Tibial artery (tissue), 4 donors: ENCODE results near the gene ABCB8.

Experiments used
- DNase-seq, 2 donors: peaks; one replicate each; pipeline ENCODE4 v3.0.0-alpha.2; 2019
- H3K27ac ChIP-seq, 2 donors: fragments of 200-600 bp; sonication (generic) in 1 of 2; 1 replicate in 1 of 2; 2 replicates in 1 of 2; pipeline ENCODE4 v1.5.1; 2018 to 2019; ENCODE audit warnings: mild to moderate bottlenecking in 1 of 2
- H3K27me3 ChIP-seq, 2 donors: fragments of 200-600 bp; sonication (generic) in 1 of 2; one replicate each; pipeline versions ENCODE4 v1.5.1 to v1.6.0; 2016 to 2019
- H3K36me3 ChIP-seq, 3 donors: fragments of 200-600 bp; sonication (generic) in 2 of 3; one replicate each; pipeline ENCODE4 v1.5.1; 2016 to 2019; ENCODE audit warnings: mild to moderate bottlenecking in 2 of 3
- H3K4me1 ChIP-seq, 4 donors: fragments of 200-600 bp; sonication (generic) in 2 of 4; 1 replicate in 3 of 4; 2 replicates in 1 of 4; pipeline ENCODE4 v1.5.1; 2016 to 2019
- H3K4me3 ChIP-seq, 2 donors: fragments of 200-600 bp; sonication (generic) in 1 of 2; 1 replicate in 1 of 2; 2 replicates in 1 of 2; pipeline ENCODE4 v1.5.1; 2018 to 2019; ENCODE audit warnings: mild to moderate bottlenecking in 2 of 2
- H3K9me3 ChIP-seq, 3 donors: fragments of 200-600 bp; sonication (generic) in 1 of 3; one replicate each; pipeline ENCODE4 v1.5.1; 2016 to 2019
- CTCF ChIP-seq, 2 experiments: fragments of 200-600 bp in 1 of 2; fragments of 450-650 bp in 1 of 2; IDR thresholded peaks; one replicate each; pipeline ENCODE4 v1.5.1; 2017 to 2019; ENCODE audit warnings: antibody characterized with exemption in 2 of 2, mild to moderate bottlenecking in 1 of 2, moderate library complexity in 1 of 2
- intact Hi-C: fragments of 100-400 bp; cut with DNase I; formaldehyde crosslinking; loops from one replicate; pipeline ENCODE4 v1.15.0; 2023; ENCODE audit warnings: low total_unique reads

ABCB8 gene

DNA sequence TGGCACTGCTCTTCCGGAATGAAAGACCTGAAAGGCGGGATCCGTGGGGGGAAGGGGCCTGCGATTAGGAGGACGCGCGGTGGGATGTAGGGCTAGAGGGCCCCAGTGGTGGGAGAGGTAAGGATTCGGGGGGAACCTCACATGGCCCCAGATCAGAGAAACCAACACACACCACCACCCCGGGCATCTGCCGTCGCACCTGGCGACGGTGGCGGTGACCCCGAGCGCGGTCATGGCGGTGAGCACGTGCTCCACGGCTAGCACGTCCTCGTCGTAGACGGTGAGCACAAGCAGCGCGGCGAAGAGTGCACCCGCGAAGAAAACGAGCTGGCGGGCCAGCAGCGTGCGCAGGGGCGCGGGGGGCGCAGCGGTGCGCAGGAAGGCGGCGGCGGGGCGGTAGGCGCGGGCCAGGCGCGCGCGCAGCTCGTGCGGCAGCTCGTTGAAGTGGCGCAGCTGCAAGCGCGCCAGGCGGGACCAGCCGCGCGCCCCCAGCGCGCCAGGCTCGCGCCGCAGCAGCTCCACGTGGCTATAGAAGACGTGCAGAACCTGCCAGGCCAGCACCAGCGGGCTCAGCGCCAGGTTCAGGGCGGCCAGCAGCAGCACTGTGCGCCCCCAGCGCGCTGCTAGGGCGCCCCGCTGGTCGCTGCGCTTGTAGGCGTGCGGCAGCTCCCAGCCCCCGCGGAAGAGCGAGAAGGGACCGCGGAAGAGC lies 9.7 kb upstream of the ABCB8 start:
- no peak for TF ChIP-seq CTCF (IDR thresholded peaks at IDR 0.05)
- Histone ChIP-seq H3K9me3 (no peaks in the 10 kb centered on the region), H3K27me3 (peaks cover 0 to 85% of the 10 kb centered on the region in 2 donors), H3K4me3 (peak overlapping the region in 1 of 2 donors; percentile 35), H3K4me1 (peaks cover 0 to 28% (median 21%) of the 10 kb centered on the region in 4 donors), H3K36me3 (no peaks in the 10 kb centered on the region), H3K27ac (no peak overlapping the region)
- no peak for DNase-seq
- intact Hi-C loops = loop anchor here (10.0 kb wide), 1 partner anchor 96 kb away; no protein-coding TSS in a partner anchor

DNA sequence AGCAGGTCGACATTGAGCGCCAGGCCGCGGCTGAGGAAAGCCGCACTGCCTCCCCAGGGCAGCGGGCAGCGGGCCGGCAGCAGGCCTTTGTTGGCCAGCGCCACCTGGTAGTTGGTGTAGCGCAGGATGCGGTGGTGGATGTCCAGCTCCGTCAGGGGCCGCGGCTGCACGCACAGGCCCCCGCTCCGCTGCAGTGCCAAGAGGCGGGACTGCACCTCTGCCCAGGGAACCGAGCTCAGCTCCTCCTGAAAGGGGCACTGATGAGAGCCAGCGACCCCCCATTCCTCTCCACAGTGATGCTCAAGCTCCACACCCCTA lies 9.2 kb upstream of the ABCB8 start:
- no peak for DNase-seq
- Histone ChIP-seq H3K4me1 (peaks cover 0 to 22% (median 15%) of the 10 kb centered on the region in 4 donors), H3K9me3 (no peaks in the 10 kb centered on the region), H3K27me3 (peaks cover 0 to 85% of the 10 kb centered on the region in 2 donors), H3K36me3 (no peaks in the 10 kb centered on the region), H3K27ac (no peak overlapping the region), H3K4me3 (peak overlapping the region in 1 of 2 donors; percentile 35)
- intact Hi-C loops = loop anchor here (10.0 kb wide), 1 partner anchor 96 kb away; no protein-coding TSS in a partner anchor
- no peak for TF ChIP-seq CTCF (IDR thresholded peaks at IDR 0.05)

DNA sequence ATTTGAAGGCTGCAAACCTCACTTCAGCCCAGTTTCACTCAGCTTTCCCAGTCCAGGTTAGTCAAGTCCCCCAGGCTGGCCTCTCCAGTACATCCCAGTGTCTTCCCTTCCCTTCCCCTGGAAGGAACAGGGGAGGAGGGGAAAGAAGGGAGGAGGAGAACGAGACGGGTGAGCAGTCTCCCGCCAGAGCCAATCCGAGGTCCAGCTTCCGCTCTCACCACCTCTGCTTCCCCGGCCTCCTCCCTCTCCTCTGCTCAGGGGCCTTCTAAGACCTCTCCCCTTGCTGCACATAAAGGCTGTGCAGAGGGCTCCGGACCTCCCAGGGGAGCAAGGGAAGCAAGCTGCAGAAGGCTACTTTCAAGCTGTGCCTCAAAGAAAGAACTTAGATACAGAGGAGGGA lies 8.0 kb upstream of the ABCB8 start:
- Histone ChIP-seq H3K27me3 (peaks cover 0 to 77% of the 10 kb centered on the region in 2 donors), H3K27ac (no peak overlapping the region), H3K4me3 (no peak overlapping the region), H3K9me3 (no peaks in the 10 kb centered on the region), H3K36me3 (no peaks in the 10 kb centered on the region), H3K4me1 (peaks cover 0 to 19% (median 14%) of the 10 kb centered on the region in 4 donors)
- DNase-seq = no peak
- no peak for TF ChIP-seq CTCF (IDR thresholded peaks at IDR 0.05)
- intact Hi-C loops = no loop called here

DNA sequence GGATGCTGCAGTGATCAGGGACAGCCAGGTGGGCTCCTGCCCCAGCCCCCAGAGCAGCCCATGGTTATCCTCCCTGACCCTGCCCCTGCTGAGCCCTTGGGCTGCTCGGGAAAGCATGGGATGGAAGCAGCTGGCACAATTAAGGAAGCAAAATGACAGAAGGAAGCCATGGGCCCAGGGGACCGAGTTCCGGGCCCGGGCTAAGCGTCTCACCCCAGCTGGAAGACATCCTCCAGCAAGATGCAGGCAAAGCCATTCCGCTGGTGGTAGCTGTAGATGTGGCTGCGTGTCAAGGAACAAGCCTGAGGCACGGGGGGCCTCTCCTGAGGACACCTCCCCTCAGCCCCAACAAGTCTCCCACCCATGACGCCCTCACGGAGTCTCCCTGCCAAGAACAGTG lies 5.0 kb upstream of the ABCB8 start:
- no peak for DNase-seq
- H3K27ac ChIP-seq = no peak overlapping the region
- TF ChIP-seq CTCF (IDR thresholded peaks at IDR 0.05) = no peak
- H3K36me3 ChIP-seq = no peaks in the 10 kb centered on the region
- peaks cover 0 to 46% of the 10 kb centered on the region in 2 donors for H3K27me3 ChIP-seq
- H3K4me1 ChIP-seq = peaks cover 0 to 12% (median 10%) of the 10 kb centered on the region in 4 donors
- no peaks in the 10 kb centered on the region for H3K9me3 ChIP-seq
- intact Hi-C loops = no loop called here
- no peak overlapping the region for H3K4me3 ChIP-seq

GRCh38 chr7:151024435-151025056 lies 3.7 kb upstream of the ABCB8 start, which contains the start of gene ATG9B:
TSS of gene ATG9B (minus strand) at chr7:151024494. CDS start at chr7:151024423, 71 bp downstream.
- TF ChIP-seq CTCF (IDR thresholded peaks at IDR 0.05) = no peak
- peaks cover 0 to 33% of the 10 kb centered on the region in 2 donors for H3K27me3 ChIP-seq
- H3K27ac ChIP-seq = no peak within 1 kb of the TSS
- no peaks in the 10 kb centered on the region for H3K9me3 ChIP-seq
- peaks cover 0 to 9% (median 4%) of the 10 kb centered on the region in 4 donors for H3K4me1 ChIP-seq
- no peak within 1 kb of the TSS for H3K4me3 ChIP-seq
- no peaks in the 10 kb centered on the region for H3K36me3 ChIP-seq
- intact Hi-C loops = no loop called here
- DNase-seq = no peak
